ENCODE data around the gene FAM83B.

DNA sequence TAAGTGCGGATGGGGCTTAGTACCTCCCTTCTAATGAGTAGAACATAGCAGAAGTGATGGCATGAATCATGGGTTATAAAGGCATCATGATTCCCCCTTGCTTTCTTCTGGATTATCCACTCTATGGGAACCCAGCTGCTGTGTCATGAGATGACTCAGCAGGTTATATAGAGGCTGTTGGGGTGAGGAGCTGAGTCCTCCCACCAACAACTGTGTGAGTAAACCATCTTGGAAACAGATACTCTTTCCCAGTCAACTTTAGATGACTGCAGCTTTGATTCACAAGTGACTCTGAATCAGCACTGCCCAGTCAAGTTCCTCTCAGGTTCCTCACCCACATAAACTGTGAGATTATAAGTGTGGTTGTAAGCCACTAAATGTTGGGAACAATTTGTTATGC lies 46.3 kb downstream of the FAM83B start:
- TF ChIP-seq ETV6 (CRISPR knock-in tag; conservative IDR thresholded peaks at IDR 0.05) (no peak), ZNF274 (CRISPR knock-in tag; IDR thresholded peaks at IDR 0.05) (no peak), TGIF2 (CRISPR knock-in tag; IDR thresholded peaks at IDR 0.05) (no peak), ZSCAN12 (CRISPR knock-in tag; IDR thresholded peaks at IDR 0.05) (no peak), KLF16 (CRISPR knock-in tag; IDR thresholded peaks at IDR 0.05) (no peak)

All from HepG2 (cell line).